Measurements from ENCODE around the gene ELMO2. TPM values are rescaled to one million over a fixed set of nuclear protein-coding genes. Genes with fewer than 3 reads are reported as not detected.

Gene ELMO2
- total and polyA plus RNA-seq, 8 donors, result 9.9 to 37.7 (median 22.5) TPM

GRCh38 chr20:46347841-46348803, 58.3 kb downstream of the ELMO2 start:
- 63 to 77% (median 69%) methylated on average over 11 to 25 of the region's 25 CpGs for WGBS, 5 donors
- intact Hi-C loops (cut with DNase I; ENCODE audit: low total_unique reads), result no loop called here

GRCh38 chr20:46346770-46347169, 59.6 kb downstream of the ELMO2 start:
- H3K4me3 ChIP-seq, result no peak overlapping the region
- H3K27me3 ChIP-seq, result peaks cover 0 to 28% (median 24%) of the 10 kb centered on the region in 3 donors
- H3K36me3 ChIP-seq, result peaks cover 5 to 46% (median 34%) of the 10 kb centered on the region in 4 donors
- peaks cover 19 to 47% (median 37%) of the 10 kb centered on the region in 4 donors for H3K4me1 ChIP-seq
- intact Hi-C loops (cut with DNase I; ENCODE audit: low total_unique reads), result no loop called here
- no peaks in the 10 kb centered on the region for H3K9me3 ChIP-seq
- 77 to 89% (median 86%) methylated on average over 8 of the region's 8 CpGs for WGBS, 5 donors
- no peak overlapping the region for H3K27ac ChIP-seq
- DNase-seq, result no peak
- TF ChIP-seq EP300 (IDR thresholded peaks at IDR 0.05) (no peak), POLR2AphosphoS5 (IDR thresholded peaks at IDR 0.05) (no peak), POLR2A (IDR thresholded peaks at IDR 0.05) (no peak), CTCF (IDR thresholded peaks at IDR 0.05) (no peak)

More at GRCh38 chr20:46347841-46348803, 58.3 kb downstream of the ELMO2 start:
- Histone ChIP-seq H3K27me3 (peaks cover 0 to 14% (median 11%) of the 10 kb centered on the region in 3 donors), H3K4me1 (peaks cover 19 to 39% (median 33%) of the 10 kb centered on the region in 4 donors), H3K36me3 (peaks cover 5 to 52% (median 38%) of the 10 kb centered on the region in 4 donors), H3K4me3 (no peak overlapping the region), H3K27ac (peak overlapping the region in 1 of 5 donors; percentile 1), H3K9me3 (no peaks in the 10 kb centered on the region)
- TF ChIP-seq CTCF (IDR thresholded peaks at IDR 0.05) (no peak), EP300 (IDR thresholded peaks at IDR 0.05) (no peak), POLR2A (IDR thresholded peaks at IDR 0.05) (no peak), POLR2AphosphoS5 (IDR thresholded peaks at IDR 0.05) (no peak)
- DNase-seq, result peak in 1 of 2 donors; percentile 64

- 57 to 81% (median 64%) methylated on average over 8 of the region's 8 CpGs for WGBS, 5 donors
- no peak for TF ChIP-seq POLR2AphosphoS5 (IDR thresholded peaks at IDR 0.05)
- no peak for TF ChIP-seq CTCF (IDR thresholded peaks at IDR 0.05)
- no peak for TF ChIP-seq EP300 (IDR thresholded peaks at IDR 0.05)
- no peak for TF ChIP-seq POLR2A (IDR thresholded peaks at IDR 0.05)
- intact Hi-C loops (cut with DNase I; ENCODE audit: low total_unique reads), result no loop called here
Measured at GRCh38 chr20:46344488-46345162, 61.8 kb downstream of the ELMO2 start.

GRCh38 chr20:46343975-46344357, 62.4 kb downstream of the ELMO2 start:
- 47 to 71% (median 52%) methylated on average over 2 of the region's 2 CpGs for WGBS, 5 donors
- intact Hi-C loops (cut with DNase I; ENCODE audit: low total_unique reads), result no loop called here
- Histone ChIP-seq H3K9me3 (no peaks in the 10 kb centered on the region), H3K27ac (no peak overlapping the region), H3K27me3 (peaks cover 3 to 56% (median 43%) of the 10 kb centered on the region in 3 donors), H3K36me3 (peaks cover 0 to 23% (median 11%) of the 10 kb centered on the region in 4 donors), H3K4me1 (peaks cover 8 to 33% (median 19%) of the 10 kb centered on the region in 4 donors), H3K4me3 (no peak overlapping the region)
- no peak for DNase-seq
- no peak for TF ChIP-seq EP300 (IDR thresholded peaks at IDR 0.05)
- no peak for TF ChIP-seq CTCF (IDR thresholded peaks at IDR 0.05)
- TF ChIP-seq POLR2A (IDR thresholded peaks at IDR 0.05), result no peak
- TF ChIP-seq POLR2AphosphoS5 (IDR thresholded peaks at IDR 0.05), result no peak

More at GRCh38 chr20:46344488-46345162, 61.8 kb downstream of the ELMO2 start:
- H3K27ac ChIP-seq, result no peak overlapping the region
- peaks cover 15 to 40% (median 25%) of the 10 kb centered on the region in 4 donors for H3K4me1 ChIP-seq
- no peak overlapping the region for H3K4me3 ChIP-seq
- no peaks in the 10 kb centered on the region for H3K9me3 ChIP-seq
- peaks cover 3 to 49% (median 37%) of the 10 kb centered on the region in 3 donors for H3K27me3 ChIP-seq
- H3K36me3 ChIP-seq, result peaks cover 0 to 25% (median 12%) of the 10 kb centered on the region in 4 donors
- no peak for DNase-seq

Data from stomach (tissue), 9 donors.